A673 (cell line): ENCODE measurements around the gene ZBTB20. TPM values are rescaled to one million over a fixed set of nuclear protein-coding genes. Genes with fewer than 3 reads are reported as not detected.

Experiments
- BruUV-seq: library from RNA; stranded (reverse); fragments of 400-500 nt; replicated peaks from 2 replicates; lab custom pipeline; 2021; lab: Mats Ljungman, UMichigan
- CTCF ChIA-PET: fragments of 300-600 bp; sonication (Branson Sonifier 250); formaldehyde crosslinking; loops from one replicate; lab custom pipeline; 2022; ENCODE audit warnings: antibody characterized with exemption; lab: Charles Lee
- POLR2A ChIA-PET: fragments of 300-600 bp; sonication (Branson Sonifier 250); formaldehyde crosslinking; loops from one replicate; lab custom pipeline; 2022; ENCODE audit warnings: antibody characterized with exemption; ENCODE audit not compliant: low non-redundant PET; lab: Charles Lee
- DNase-seq: peaks from one replicate; pipeline ENCODE4 v3.0.0-alpha.2; 2015; ENCODE audit warnings: low spot score
- H3K27ac ChIP-seq: fragments of 200-600 bp; sonication (generic); 2 replicates; pipeline ENCODE4 v1.5.1; 2016; ENCODE audit warnings: mixed run types, low read depth, mild to moderate bottlenecking, mixed read lengths, antibody characterized with exemption, low read length; ENCODE audit not compliant: poor library complexity, severe bottlenecking
- H3K27me3 ChIP-seq: fragments of 200-600 bp; sonication (generic); replicated peaks from 2 replicates; pipeline ENCODE4 v1.6.1; 2017; ENCODE audit warnings: mixed run types, low read depth, mild to moderate bottlenecking, mixed read lengths, antibody characterized with exemption, low read length; ENCODE audit not compliant: insufficient read depth, poor library complexity
- H3K36me3 ChIP-seq: fragments of 200-600 bp; sonication (generic); 2 replicates; pipeline ENCODE4 v1.6.1; 2016; ENCODE audit warnings: mixed run types, mild to moderate bottlenecking, mixed read lengths, antibody characterized with exemption, low read length; ENCODE audit not compliant: insufficient read depth, poor library complexity, severe bottlenecking
- H3K4me1 ChIP-seq: fragments of 200-600 bp; sonication (generic); 2 replicates; pipeline ENCODE4 v1.6.1; 2017; ENCODE audit warnings: mixed run types, mild to moderate bottlenecking, mixed read lengths, antibody characterized with exemption, low read length; ENCODE audit not compliant: insufficient read depth, poor library complexity, severe bottlenecking
- H3K4me3 ChIP-seq: fragments of 200-600 bp; sonication (generic); 2 replicates; pipeline ENCODE4 v1.5.1; 2016; ENCODE audit warnings: low read depth, mixed run types, mild to moderate bottlenecking, mixed read lengths, low read length; ENCODE audit not compliant: poor library complexity, severe bottlenecking
- H3K9me3 ChIP-seq: fragments of 200-600 bp; sonication (generic); 2 replicates; pipeline ENCODE4 v1.6.1; 2016; ENCODE audit warnings: mixed run types, low read depth, mild to moderate bottlenecking, mixed read lengths, antibody characterized with exemption, low read length; ENCODE audit not compliant: poor library complexity, severe bottlenecking
- EZH2 ChIP-seq: fragments of 200-600 bp; sonication (generic); IDR thresholded peaks from 2 replicates; pipeline ENCODE4 v1.6.1; 2017; ENCODE audit warnings: borderline replicate concordance, low read depth, mild to moderate bottlenecking, mixed read lengths, antibody characterized with exemption, low read length; ENCODE audit not compliant: poor library complexity, severe bottlenecking
- intact Hi-C: fragments of 100-400 bp; cut with micrococcal nuclease; formaldehyde crosslinking; loops from one replicate; pipeline ENCODE4 v1.10.0; 2022; ENCODE audit not compliant: unreplicated experiment
- total RNA-seq: library from RNA; stranded (reverse); gene quantifications from 2 replicates; pipeline ENCODE4 v1.2.3, GENCODE V29; 2021
- TF ChIP-seq, protein P1 (sequence below): fragments of 300-800, 200-600 bp; sonication (generic); conservative IDR thresholded peaks from 2 replicates; pipeline ENCODE4 v1.5.1; 2017; ENCODE audit warnings: low read depth, mild to moderate bottlenecking, antibody characterized with exemption, low read length, moderate library complexity, mixed read lengths

ZBTB20 gene
- total RNA-seq, 1 experiment from 2014 or later, result 13.5 TPM

- no peak overlapping the region for H3K4me3 ChIP-seq
- H3K36me3 ChIP-seq, result no peaks in the 10 kb centered on the region
- no peaks in the 10 kb centered on the region for H3K4me1 ChIP-seq
- intact Hi-C loops, result no loop called here
- no peaks in the 10 kb centered on the region for H3K27me3 ChIP-seq
- TF ChIP-seq EZH2, result no peak
- TF ChIP-seq, protein P1, sequence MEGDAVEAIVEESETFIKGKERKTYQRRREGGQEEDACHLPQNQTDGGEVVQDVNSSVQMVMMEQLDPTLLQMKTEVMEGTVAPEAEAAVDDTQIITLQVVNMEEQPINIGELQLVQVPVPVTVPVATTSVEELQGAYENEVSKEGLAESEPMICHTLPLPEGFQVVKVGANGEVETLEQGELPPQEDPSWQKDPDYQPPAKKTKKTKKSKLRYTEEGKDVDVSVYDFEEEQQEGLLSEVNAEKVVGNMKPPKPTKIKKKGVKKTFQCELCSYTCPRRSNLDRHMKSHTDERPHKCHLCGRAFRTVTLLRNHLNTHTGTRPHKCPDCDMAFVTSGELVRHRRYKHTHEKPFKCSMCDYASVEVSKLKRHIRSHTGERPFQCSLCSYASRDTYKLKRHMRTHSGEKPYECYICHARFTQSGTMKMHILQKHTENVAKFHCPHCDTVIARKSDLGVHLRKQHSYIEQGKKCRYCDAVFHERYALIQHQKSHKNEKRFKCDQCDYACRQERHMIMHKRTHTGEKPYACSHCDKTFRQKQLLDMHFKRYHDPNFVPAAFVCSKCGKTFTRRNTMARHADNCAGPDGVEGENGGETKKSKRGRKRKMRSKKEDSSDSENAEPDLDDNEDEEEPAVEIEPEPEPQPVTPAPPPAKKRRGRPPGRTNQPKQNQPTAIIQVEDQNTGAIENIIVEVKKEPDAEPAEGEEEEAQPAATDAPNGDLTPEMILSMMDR, result no peak
- no peak overlapping the region for H3K27ac ChIP-seq
- no TSS peak for BruUV-seq
- POLR2A ChIA-PET, result no interaction called here
- DNase-seq, result no peak
- H3K9me3 ChIP-seq, result no peaks in the 10 kb centered on the region
- CTCF ChIA-PET, result no interaction called here
Measured at GRCh38 chr3:114962189-114962588, 184.9 kb downstream of the ZBTB20 start.

DNA sequence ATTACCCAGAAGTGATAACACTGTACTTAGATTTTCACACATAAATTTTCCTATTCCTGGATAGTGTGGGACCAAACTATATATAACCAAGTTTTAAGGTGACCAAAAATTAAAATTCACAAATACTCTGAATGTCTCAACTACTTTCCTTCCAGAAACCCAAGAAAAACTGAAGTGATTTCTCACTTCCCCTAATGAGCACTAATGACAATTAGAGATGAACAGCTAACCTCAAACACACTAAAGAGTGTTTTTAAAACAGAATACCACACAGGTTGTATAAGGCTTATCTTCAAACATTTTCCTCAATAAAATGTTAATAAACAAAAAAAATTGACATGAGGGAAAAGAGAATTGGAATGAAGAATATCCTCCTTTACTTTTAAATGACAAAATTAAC is 188.2 kb downstream of the ZBTB20 start:
- H3K27ac ChIP-seq, result no peak overlapping the region
- no TSS peak for BruUV-seq
- H3K4me1 ChIP-seq, result no peaks in the 10 kb centered on the region
- no peaks in the 10 kb centered on the region for H3K36me3 ChIP-seq
- TF ChIP-seq EZH2, result no peak
- TF ChIP-seq, protein P1, result no peak
- ChIA-PET CTCF (no interaction called here), POLR2A (no interaction called here)
- peaks cover 2% of the 10 kb centered on the region for H3K9me3 ChIP-seq
- intact Hi-C loops, result no loop called here
- H3K27me3 ChIP-seq, result no peaks in the 10 kb centered on the region
- DNase-seq, result no peak
- H3K4me3 ChIP-seq, result no peak overlapping the region

DNA sequence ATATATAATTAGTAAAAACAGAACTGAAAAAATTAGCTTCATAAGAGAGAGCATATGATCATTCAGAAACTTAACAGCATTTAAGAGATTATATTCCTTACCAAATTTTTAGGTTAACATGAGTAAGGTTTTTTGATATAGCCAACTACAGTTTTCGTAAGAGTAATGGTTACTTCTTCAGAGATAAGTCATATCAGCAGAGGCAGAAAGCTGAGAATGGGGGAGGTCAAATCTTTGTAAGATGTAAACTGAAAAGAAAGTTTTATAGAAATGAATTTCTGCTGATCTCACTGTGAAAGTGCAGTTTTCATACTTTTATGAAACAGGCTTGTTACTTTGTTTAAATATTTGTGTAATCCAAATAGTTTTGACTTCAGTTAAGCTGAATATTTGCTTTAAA is 193.3 kb downstream of the ZBTB20 start:
- ChIA-PET CTCF (no interaction called here), POLR2A (no interaction called here)
- no peak overlapping the region for H3K4me3 ChIP-seq
- no peak for DNase-seq
- H3K27ac ChIP-seq, result no peak overlapping the region
- no peaks in the 10 kb centered on the region for H3K27me3 ChIP-seq
- H3K36me3 ChIP-seq, result no peaks in the 10 kb centered on the region
- intact Hi-C loops, result no loop called here
- TF ChIP-seq, protein P1, result no peak
- no peak for TF ChIP-seq EZH2
- BruUV-seq, result no TSS peak
- H3K9me3 ChIP-seq, result peaks cover 15% of the 10 kb centered on the region
- H3K4me1 ChIP-seq, result no peaks in the 10 kb centered on the region
